ENCODE data around the gene NOTUM. TPM values are rescaled to one million over a fixed set of nuclear protein-coding genes. Genes with fewer than 3 reads are reported as not detected.

The NOTUM gene
- polyA plus RNA-seq, 3 donors = not detected

DNA sequence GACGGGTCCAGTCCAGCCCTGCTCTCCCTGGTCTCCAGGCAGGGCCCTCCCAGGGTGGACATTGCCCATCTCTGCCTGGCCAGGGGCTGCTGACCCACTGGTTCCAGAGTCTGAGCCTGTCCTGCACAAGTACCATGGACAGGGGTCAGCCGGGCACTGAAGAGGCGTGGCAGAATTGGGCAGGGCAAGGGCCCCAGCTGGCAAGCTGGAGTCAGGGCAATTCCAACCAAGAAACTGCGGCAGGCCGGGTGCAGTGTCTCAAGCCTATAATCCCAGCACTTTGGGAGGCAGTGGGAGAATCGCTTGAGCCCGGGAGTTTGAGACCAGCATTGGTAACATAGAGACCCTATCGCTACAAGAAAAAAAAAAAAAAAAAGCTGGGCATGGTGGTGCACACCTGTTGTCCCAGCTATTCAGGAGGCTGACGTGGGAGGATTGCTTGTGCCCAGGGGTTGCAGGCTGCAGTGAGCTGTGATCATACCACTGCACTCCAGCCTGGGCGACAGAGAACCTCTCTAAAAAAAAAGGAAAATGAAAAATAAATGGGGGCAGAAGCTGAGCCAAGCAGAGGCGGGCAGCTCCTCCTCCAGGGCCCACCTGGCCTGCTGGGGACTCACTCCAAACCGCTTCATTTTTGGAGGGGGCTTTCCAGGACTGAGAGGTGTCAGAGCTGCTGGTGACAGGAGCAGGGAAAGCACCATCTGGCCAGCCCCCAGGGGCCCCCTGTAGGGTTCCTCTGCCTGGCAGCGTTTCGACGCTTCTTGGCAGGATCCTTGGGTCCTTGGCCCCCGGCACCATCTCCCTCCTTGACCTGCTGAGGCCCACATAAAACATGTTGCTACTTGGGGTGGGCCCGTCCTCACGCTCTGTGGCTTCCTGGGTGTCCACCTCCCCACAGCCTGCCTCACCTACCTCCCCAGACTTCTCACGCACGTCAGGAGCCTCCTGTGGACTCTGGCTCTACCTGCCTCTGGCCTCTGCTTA, 30.6 kb downstream of the NOTUM start:
- DNase-seq = no peak
- Histone ChIP-seq H2AFZ (ENCODE audit: insufficient read depth, low read depth, low read length, poor library complexity, severe bottlenecking) (no peak overlapping the region), H3K79me2 (ENCODE audit: insufficient read depth, low read length) (peaks cover 18% of the 10 kb centered on the region), H3K27ac (ENCODE audit: low read depth in 1 of 2, low read length in 2 of 2) (no peak overlapping the region), H3K9ac (ENCODE audit: insufficient read depth, low read length, poor library complexity, severe bottlenecking) (no peak overlapping the region), H3K27me3 (ENCODE audit: control insufficient read depth in 2 of 2, insufficient read depth in 2 of 2, low read length in 2 of 2) (peaks cover 9 to 39% of the 10 kb centered on the region in 2 donors), H3K36me3 (replicated peaks in 1 of 2; ENCODE audit: control insufficient read depth in 1 of 2, insufficient read depth in 2 of 2, low read length in 2 of 2) (no peaks in the 10 kb centered on the region), H3K9me3 (replicated peaks in 1 of 2; ENCODE audit: control insufficient read depth in 1 of 2, insufficient read depth in 1 of 2, low read length in 2 of 2) (no peaks in the 10 kb centered on the region), H3K4me1 (ENCODE audit: control insufficient read depth in 1 of 2, insufficient read depth in 2 of 2, low read length in 2 of 2) (peaks cover 22 to 28% of the 10 kb centered on the region in 2 donors), H4K20me1 (ENCODE audit: insufficient read depth, low read length) (peaks cover 10% of the 10 kb centered on the region), H3K4me3 (replicated peaks in 1 of 3; ENCODE audit: low read depth in 2 of 3, low read length in 3 of 3) (no peak overlapping the region), H3K4me2 (replicated peaks; ENCODE audit: extremely low read depth, low read length, poor library complexity, severe bottlenecking) (no peak overlapping the region)
- Mint-ChIP-seq H3K4me1 (peaks cover 25% of the 10 kb centered on the region), H3K36me3 (peaks cover 0 to 2% of the 10 kb centered on the region in 2 donors), H3K4me3 (peak overlapping the region in 1 of 2 donors; percentile 61), H3K9me3 (peaks cover 0 to 5% (median 0%) of the 10 kb centered on the region in 7 donors), H3K27ac (peak overlapping the region in 1 of 7 donors; percentile 51), H3K27me3 (ENCODE audit: low read depth in 3 of 3) (peaks cover 35 to 49% (median 36%) of the 10 kb centered on the region in 3 donors)
- TF ChIP-seq, protein P1, sequence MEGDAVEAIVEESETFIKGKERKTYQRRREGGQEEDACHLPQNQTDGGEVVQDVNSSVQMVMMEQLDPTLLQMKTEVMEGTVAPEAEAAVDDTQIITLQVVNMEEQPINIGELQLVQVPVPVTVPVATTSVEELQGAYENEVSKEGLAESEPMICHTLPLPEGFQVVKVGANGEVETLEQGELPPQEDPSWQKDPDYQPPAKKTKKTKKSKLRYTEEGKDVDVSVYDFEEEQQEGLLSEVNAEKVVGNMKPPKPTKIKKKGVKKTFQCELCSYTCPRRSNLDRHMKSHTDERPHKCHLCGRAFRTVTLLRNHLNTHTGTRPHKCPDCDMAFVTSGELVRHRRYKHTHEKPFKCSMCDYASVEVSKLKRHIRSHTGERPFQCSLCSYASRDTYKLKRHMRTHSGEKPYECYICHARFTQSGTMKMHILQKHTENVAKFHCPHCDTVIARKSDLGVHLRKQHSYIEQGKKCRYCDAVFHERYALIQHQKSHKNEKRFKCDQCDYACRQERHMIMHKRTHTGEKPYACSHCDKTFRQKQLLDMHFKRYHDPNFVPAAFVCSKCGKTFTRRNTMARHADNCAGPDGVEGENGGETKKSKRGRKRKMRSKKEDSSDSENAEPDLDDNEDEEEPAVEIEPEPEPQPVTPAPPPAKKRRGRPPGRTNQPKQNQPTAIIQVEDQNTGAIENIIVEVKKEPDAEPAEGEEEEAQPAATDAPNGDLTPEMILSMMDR (IDR thresholded peaks at IDR 0.05) = no peak
- WGBS (ENCODE audit: insufficient coverage) = 55% methylated on average over 10 of the region's 20 CpGs
- intact Hi-C loops (cut with micrococcal nuclease) = no loop called here

DNA sequence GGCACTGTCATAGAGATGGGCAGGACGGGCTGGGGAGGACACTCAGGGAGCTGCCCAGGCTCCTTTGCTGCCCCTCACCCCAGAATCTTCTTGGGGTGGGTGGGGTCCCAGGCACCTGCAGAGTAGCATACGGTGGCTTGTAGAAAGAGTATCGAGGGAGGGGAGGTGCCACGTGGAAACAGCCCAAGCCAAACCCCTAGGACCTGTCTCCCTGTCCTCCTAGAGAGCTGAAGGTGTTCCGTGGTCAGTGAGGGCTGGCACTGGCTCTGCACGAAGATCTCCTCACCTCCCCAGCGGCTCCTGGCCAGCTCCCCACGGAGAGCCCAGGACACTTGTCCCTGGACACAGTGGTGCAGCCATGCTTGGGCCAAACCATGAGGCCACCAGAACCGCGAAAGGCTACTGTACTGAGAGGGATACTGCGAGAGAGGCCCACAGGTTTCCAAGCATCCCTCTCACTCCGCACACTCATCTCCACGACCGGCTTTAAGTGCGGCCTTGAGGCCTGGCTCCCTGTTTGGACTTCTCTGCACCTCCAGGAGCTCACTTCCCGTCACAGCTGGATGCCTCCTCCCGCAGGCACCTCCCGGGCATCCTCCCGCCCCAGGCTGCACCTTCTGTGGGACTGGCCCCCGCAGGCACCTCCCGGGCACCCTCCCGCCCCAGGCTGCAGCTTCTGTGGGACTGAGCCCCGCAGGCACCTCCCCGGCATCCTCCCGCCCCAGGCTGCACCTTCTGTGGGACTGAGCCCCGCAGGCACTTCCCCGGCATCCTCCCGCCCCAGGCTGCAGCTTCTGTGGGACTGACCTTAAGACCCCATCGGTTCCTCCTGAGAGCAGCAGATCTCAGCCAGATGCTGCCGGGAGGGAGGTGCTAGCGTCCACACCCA, 31.5 kb downstream of the NOTUM start:
- H3K4me1 Mint-ChIP-seq = peaks cover 34% of the 10 kb centered on the region
- H3K27me3 ChIP-seq (ENCODE audit: control insufficient read depth in 2 of 2, insufficient read depth in 2 of 2, low read length in 2 of 2) = peaks cover 9 to 39% of the 10 kb centered on the region in 2 donors
- H3K4me2 ChIP-seq (replicated peaks; ENCODE audit: extremely low read depth, low read length, poor library complexity, severe bottlenecking) = no peak overlapping the region
- no peaks in the 10 kb centered on the region for H3K36me3 ChIP-seq (replicated peaks in 1 of 2; ENCODE audit: control insufficient read depth in 1 of 2, insufficient read depth in 2 of 2, low read length in 2 of 2)
- H3K9me3 ChIP-seq (replicated peaks in 1 of 2; ENCODE audit: control insufficient read depth in 1 of 2, insufficient read depth in 1 of 2, low read length in 2 of 2) = no peaks in the 10 kb centered on the region
- H3K27ac ChIP-seq (ENCODE audit: low read depth in 1 of 2, low read length in 2 of 2) = no peak overlapping the region
- peaks cover 27% of the 10 kb centered on the region for H3K79me2 ChIP-seq (ENCODE audit: insufficient read depth, low read length)
- no peak overlapping the region for H3K4me3 ChIP-seq (replicated peaks in 1 of 3; ENCODE audit: low read depth in 2 of 3, low read length in 3 of 3)
- 97% methylated on average over 17 of the region's 31 CpGs for WGBS (ENCODE audit: insufficient coverage)
- no peak for DNase-seq
- TF ChIP-seq, protein P1 (IDR thresholded peaks at IDR 0.05) = no peak
- intact Hi-C loops (cut with micrococcal nuclease) = loop anchor here in 1 of 2 donors (5.0 kb wide), 2 partner anchors 48 to 57 kb away; partner anchors contain the start of genes ARHGDIA and ASPSCR1
- no peak overlapping the region for H3K27ac Mint-ChIP-seq
- H3K36me3 Mint-ChIP-seq = peaks cover 0 to 2% of the 10 kb centered on the region in 2 donors
- peaks cover 0 to 5% (median 0%) of the 10 kb centered on the region in 7 donors for H3K9me3 Mint-ChIP-seq
- peaks cover 19% of the 10 kb centered on the region for H4K20me1 ChIP-seq (ENCODE audit: insufficient read depth, low read length)
- H2AFZ ChIP-seq (ENCODE audit: insufficient read depth, low read depth, low read length, poor library complexity, severe bottlenecking) = no peak overlapping the region
- peaks cover 32 to 38% of the 10 kb centered on the region in 2 donors for H3K4me1 ChIP-seq (ENCODE audit: control insufficient read depth in 1 of 2, insufficient read depth in 2 of 2, low read length in 2 of 2)
- peaks cover 34 to 45% (median 36%) of the 10 kb centered on the region in 3 donors for H3K27me3 Mint-ChIP-seq (ENCODE audit: low read depth in 3 of 3)
- H3K9ac ChIP-seq (ENCODE audit: insufficient read depth, low read length, poor library complexity, severe bottlenecking) = no peak overlapping the region
- peak overlapping the region in 1 of 2 donors; percentile 75 for H3K4me3 Mint-ChIP-seq

Data from CD14-positive monocyte (primary cell).